ENCODE results near the gene NFKBIZ. TPM values are rescaled to one million over a fixed set of nuclear protein-coding genes. Genes with fewer than 3 reads are reported as not detected.

The NFKBIZ gene
- total and polyA plus RNA-seq, 9 of the 15 experiments (the other 6 are each of a cell fraction or from before 2014, with no cell fraction given) = 1.2 to 13.7 (median 5.7) TPM

GRCh38 chr3:101836160-101836559, 13.2 kb upstream of the NFKBIZ start:
- Histone ChIP-seq H3K9ac (ENCODE audit: insufficient read depth in 1 of 2, low read depth in 2 of 2, low read length in 2 of 2) (no peak overlapping the region), H3K4me3 (no peak overlapping the region), H3K79me2 (ENCODE audit: control insufficient read depth, insufficient read depth, low read length) (no peaks in the 10 kb centered on the region), H4K20me1 (replicated peaks; ENCODE audit: control insufficient read depth, insufficient read depth, low read length) (no peaks in the 10 kb centered on the region), H3K36me3 (ENCODE audit: control insufficient read depth, insufficient read depth, low read length) (no peaks in the 10 kb centered on the region), H3K27ac (ENCODE audit: extremely low read depth, low read depth, low read length) (no peak overlapping the region), H3K4me2 (ENCODE audit: insufficient read depth, low read length) (no peak overlapping the region), H3K9me3 (replicated peaks; ENCODE audit: control insufficient read depth, insufficient read depth, low read depth, low read length) (no peaks in the 10 kb centered on the region), H2AFZ (ENCODE audit: low read depth, low read length) (no peak overlapping the region), H3K27me3 (ENCODE audit: control insufficient read depth in 2 of 2, insufficient read depth in 2 of 2, low read length in 2 of 2) (no peaks in the 10 kb centered on the region), H3K4me1 (replicated peaks in 1 of 2; ENCODE audit: control insufficient read depth in 2 of 2, insufficient read depth in 2 of 2, low read length in 2 of 2) (no peaks in the 10 kb centered on the region; a peak in 1 of 5 replicates), H3K9me1 (ENCODE audit: control insufficient read depth, insufficient read depth, low read length) (no peaks in the 10 kb centered on the region)
- ChIA-PET CTCF (ENCODE audit: low intra/inter-chr PET ratio) (no interaction called here), POLR2A (interaction anchor here (1.4 kb wide), 1 partner anchor 12 kb away, joined by 3 read pairs; no protein-coding TSS in a partner anchor)
- no TSS peak for BruUV-seq (replicated peaks)
- FAIRE-seq = no peak
- 51% methylated on average over 6 of the region's 6 CpGs for WGBS (ENCODE audit: insufficient coverage, low coverage, missing lambda C conversion rate)
- intact Hi-C loops (cut with micrococcal nuclease) = no loop called here
- in situ Hi-C loops (cut with MboI) = no loop called here
- ATAC-seq = no peak
- DNase-seq (ENCODE audit: extremely low read depth in 1 of 4, low spot score in 3 of 4) = no peak
- TF ChIP-seq THRA (IDR thresholded peaks at IDR 0.05) (no peak), KHSRP (IDR thresholded peaks at IDR 0.05) (no peak), PHB (CRISPR knock-in tag; IDR thresholded peaks at IDR 0.05) (no peak), BRF2 (IDR thresholded peaks at IDR 0.05; ENCODE audit: borderline replicate concordance, insufficient read depth, insufficient read length) (no peak), FOSL1 (tag; conservative IDR thresholded peaks at IDR 0.05) (no peak), HINFP (tag; conservative IDR thresholded peaks at IDR 0.05; ENCODE audit: low read depth) (no peak), EP300 (IDR thresholded peaks at IDR 0.05; ENCODE audit: low read length) (no peak), ZFPM2 (CRISPR knock-in tag; IDR thresholded peaks at IDR 0.05) (no peak), PRPF4 (IDR thresholded peaks at IDR 0.05; ENCODE audit: insufficient read depth, low read depth, low read length, poor library complexity, severe bottlenecking) (no peak), SRSF7 (optimal IDR thresholded peaks at IDR 0.05; ENCODE audit: low read depth, low read length) (no peak), ZNF717 (CRISPR knock-in tag; IDR thresholded peaks at IDR 0.05) (no peak), RCOR1 (IDR thresholded peaks at IDR 0.05; ENCODE audit: borderline replicate concordance in 1 of 2, low read depth in 2 of 2, low read length in 2 of 2) (no peak), ARID1B (IDR thresholded peaks at IDR 0.05) (no peak), RBM39 (optimal IDR thresholded peaks at IDR 0.05; ENCODE audit: low read depth, low read length) (no peak), ZNF121 (CRISPR knock-in tag; conservative IDR thresholded peaks at IDR 0.05) (no peak), L3MBTL2 (IDR thresholded peaks at IDR 0.05) (no peak), OTX1 (CRISPR knock-in tag; IDR thresholded peaks at IDR 0.05) (no peak), MTA1 (IDR thresholded peaks at IDR 0.05; ENCODE audit: borderline replicate concordance) (no peak)
